GM11168 (cell line): ENCODE data around the gene MFSD6.

ENCODE experiments used
- in situ Hi-C: fragments of 300-500 bp; cut with MboI; formaldehyde crosslinking; loops from one replicate; pipeline ENCODE4 v1.12.0; 2022; ENCODE audit warnings: low sequenced_read_pairs; ENCODE audit not compliant: unreplicated experiment

MFSD6 gene

GRCh38 chr2:190431907-190432306, 23.8 kb downstream of the MFSD6 start:
- in situ Hi-C loops, result no loop called here

GRCh38 chr2:190432567-190433231, 24.5 kb downstream of the MFSD6 start:
- in situ Hi-C loops, result no loop called here

GRCh38 chr2:190435031-190435670, 27.0 kb downstream of the MFSD6 start:
- in situ Hi-C loops, result no loop called here

- in situ Hi-C loops, result no loop called here
Observed at GRCh38 chr2:190436557-190436956, 28.4 kb downstream of the MFSD6 start.

GRCh38 chr2:190440113-190440512, 32.0 kb downstream of the MFSD6 start:
- in situ Hi-C loops, result no loop called here

GRCh38 chr2:190441564-190441963, 33.4 kb downstream of the MFSD6 start:
- in situ Hi-C loops, result no loop called here

- in situ Hi-C loops, result no loop called here
Observed at GRCh38 chr2:190443055-190443454, 34.9 kb downstream of the MFSD6 start.

GRCh38 chr2:190443778-190444481, 35.8 kb downstream of the MFSD6 start:
- in situ Hi-C loops, result no loop called here

GRCh38 chr2:190444976-190445375, 36.8 kb downstream of the MFSD6 start:
- in situ Hi-C loops, result no loop called here

GRCh38 chr2:190446193-190446592, 38.0 kb downstream of the MFSD6 start:
- in situ Hi-C loops, result no loop called here

- in situ Hi-C loops, result no loop called here
Observed at GRCh38 chr2:190446750-190447516, 38.8 kb downstream of the MFSD6 start.

- in situ Hi-C loops, result no loop called here
Observed at GRCh38 chr2:190447766-190448165, 39.6 kb downstream of the MFSD6 start.

GRCh38 chr2:190449925-190450324, 41.8 kb downstream of the MFSD6 start:
- in situ Hi-C loops, result no loop called here

- in situ Hi-C loops, result no loop called here
Observed at GRCh38 chr2:190450363-190450762, 42.2 kb downstream of the MFSD6 start.

GRCh38 chr2:190451561-190452176, 43.5 kb downstream of the MFSD6 start:
- in situ Hi-C loops, result no loop called here

GRCh38 chr2:190452433-190452832, 44.3 kb downstream of the MFSD6 start:
- in situ Hi-C loops, result no loop called here

GRCh38 chr2:190454795-190455194, 46.6 kb downstream of the MFSD6 start:
- in situ Hi-C loops, result no loop called here

GRCh38 chr2:190455358-190456095, 47.4 kb downstream of the MFSD6 start:
- in situ Hi-C loops, result no loop called here

GRCh38 chr2:190456833-190457232, 48.7 kb downstream of the MFSD6 start:
- in situ Hi-C loops, result no loop called here

- in situ Hi-C loops, result no loop called here
Observed at GRCh38 chr2:190457256-190457655, 49.1 kb downstream of the MFSD6 start.
